Panc1 (cell line): ENCODE data around the gene SASH3. TPM values are rescaled to one million over a fixed set of nuclear protein-coding genes. Genes with fewer than 3 reads are reported as not detected.

Source experiments
- ATAC-seq: fragments of 200-7000 bp; cut with Tn5 transposase; 2 replicates; pipeline ENCODE4 v1.9.1; 2020; ENCODE audit warnings: mild to moderate bottlenecking, moderate library complexity
- BruUV-seq: library from RNA; stranded (reverse); fragments of 400-500 nt; replicated peaks from 2 replicates; lab custom pipeline; 2021; lab: Mats Ljungman, UMichigan
- CTCF ChIA-PET: fragments of 300-600 bp; sonication (Branson Sonifier 250); formaldehyde crosslinking; loops from one replicate; lab custom pipeline; 2022; ENCODE audit warnings: antibody characterized with exemption; lab: Charles Lee
- POLR2A ChIA-PET: fragments of 300-600 bp; sonication (Branson Sonifier 250); formaldehyde crosslinking; loops from one replicate; lab custom pipeline; 2022; ENCODE audit warnings: antibody characterized with exemption; lab: Charles Lee
- DNase-seq: peaks from one replicate; pipeline ENCODE4 v3.0.0-alpha.2; 2010; ENCODE audit warnings: low read depth, low spot score
- H3K27ac ChIP-seq: 2 replicates; pipeline ENCODE4 v1.5.1; 2011; ENCODE audit warnings: mild to moderate bottlenecking, low read length, inconsistent platforms
- H3K27me3 ChIP-seq: fragments of 200-500 bp; sonication (Bioruptor generic); 2 replicates; pipeline ENCODE4 v1.6.0; 2014; ENCODE audit warnings: low read length, inconsistent platforms; ENCODE audit not compliant: control insufficient read depth, insufficient read depth
- H3K36me3 ChIP-seq: fragments of 200-500 bp; sonication (Bioruptor generic); 2 replicates; pipeline ENCODE4 v1.5.1; 2014; ENCODE audit warnings: inconsistent platforms, mild to moderate bottlenecking, low read length, moderate library complexity; ENCODE audit not compliant: control insufficient read depth, insufficient read depth
- H3K4me1 ChIP-seq: 2 replicates; pipeline ENCODE4 v1.5.1; 2011; ENCODE audit warnings: inconsistent platforms, mild to moderate bottlenecking, low read length, moderate library complexity; ENCODE audit not compliant: control insufficient read depth, insufficient read depth
- H3K4me3 ChIP-seq, 2 experiments: 2 replicates each; pipeline ENCODE4 v1.5.1; 2011 to 2012; ENCODE audit warnings: low read depth in 2 of 2, low read length in 2 of 2, mild to moderate bottlenecking in 2 of 2, inconsistent platforms in 1 of 2, moderate library complexity in 1 of 2
- H3K9me3 ChIP-seq: fragments of 200-500 bp; sonication (Bioruptor generic); 2 replicates; pipeline ENCODE4 v1.5.1; 2014; ENCODE audit warnings: low read depth, mild to moderate bottlenecking, inconsistent platforms, low read length, moderate library complexity; ENCODE audit not compliant: control insufficient read depth, insufficient read depth
- POLR2AphosphoS5 ChIP-seq: IDR thresholded peaks from 2 replicates; pipeline ENCODE4 v1.6.1; 2012; ENCODE audit warnings: mild to moderate bottlenecking, low read depth, low read length, moderate library complexity
- SIN3A ChIP-seq: IDR thresholded peaks from 2 replicates; pipeline ENCODE4 v1.6.1; 2012; ENCODE audit warnings: low read depth, mild to moderate bottlenecking, low read length, moderate library complexity, borderline replicate concordance; ENCODE audit not compliant: insufficient read depth
- TCF7L2 ChIP-seq: IDR thresholded peaks from 2 replicates; pipeline ENCODE4 v1.6.1; 2011; ENCODE audit warnings: mild to moderate bottlenecking, low read depth, low read length, inconsistent platforms
- in situ Hi-C: cut with HindIII; loops from 2 replicates; pipeline ENCODE4 v1.10.0; 2016; ENCODE audit warnings: low sequenced_read_pairs, low pct_unique_long_range_greater_than_20kb
- intact Hi-C: fragments of 100-400 bp; cut with micrococcal nuclease; formaldehyde crosslinking; loops from one replicate; pipeline ENCODE4 v1.10.0; 2022; ENCODE audit not compliant: unreplicated experiment
- total RNA-seq: library from RNA; stranded (reverse); gene quantifications from one replicate; pipeline ENCODE4 v1.2.1, GENCODE V29; 2021; ENCODE audit not compliant: unreplicated experiment
- TF ChIP-seq, protein P1 (sequence below), 2 experiments: IDR thresholded peaks; 2 replicates each; pipeline ENCODE4 v1.6.1; 2011 to 2012; ENCODE audit warnings: low read depth in 2 of 2, control low read depth in 1 of 2, low read length in 1 of 2, mild to moderate bottlenecking in 1 of 2, moderate library complexity in 1 of 2; ENCODE audit not compliant: insufficient read depth in 1 of 2
- TF ChIP-seq, protein P2 (sequence below): fragments of 450-650 bp; IDR thresholded peaks from 2 replicates; pipeline ENCODE4 v1.5.1; 2017; ENCODE audit warnings: mild to moderate bottlenecking

Gene SASH3
- total RNA-seq, 1 experiment from 2014 or later: 0.33 TPM

DNA sequence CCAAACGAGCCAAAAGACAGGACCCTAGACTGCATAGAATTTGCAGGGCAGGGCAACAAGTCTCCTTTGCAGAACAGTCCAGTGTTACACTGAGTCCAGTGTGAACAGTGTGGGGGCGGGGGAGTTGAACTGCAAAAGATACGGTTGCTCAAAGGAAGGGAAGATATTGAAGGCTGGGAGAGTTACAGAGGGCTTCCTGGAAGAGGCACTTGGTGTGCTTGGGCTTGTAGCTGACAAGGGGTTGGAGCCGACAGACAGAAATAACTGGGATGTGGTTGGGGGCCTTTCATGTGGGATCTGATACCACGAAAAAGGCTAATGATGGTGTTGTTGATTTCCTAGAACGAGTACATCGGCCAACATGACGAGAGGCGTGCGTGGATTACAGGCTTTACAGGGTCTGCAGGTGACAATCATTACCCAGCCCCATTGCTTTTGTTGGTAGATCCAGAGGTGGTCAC lies 34.9 kb upstream of the SASH3 start:
- Histone ChIP-seq H3K9me3 (no peaks in the 10 kb centered on the region), H3K36me3 (no peaks in the 10 kb centered on the region), H3K4me3 (no peak overlapping the region), H3K4me1 (no peaks in the 10 kb centered on the region), H3K27me3 (peaks cover 3% of the 10 kb centered on the region; the same call in 1 of the 2 replicates), H3K27ac (no peak overlapping the region)
- intact Hi-C loops (no loop called here), in situ Hi-C loops (no loop called here)
- ChIA-PET POLR2A (no interaction called here), CTCF (no interaction called here)
- DNase-seq: no peak
- no TSS peak for BruUV-seq
- TF ChIP-seq, protein P1, sequence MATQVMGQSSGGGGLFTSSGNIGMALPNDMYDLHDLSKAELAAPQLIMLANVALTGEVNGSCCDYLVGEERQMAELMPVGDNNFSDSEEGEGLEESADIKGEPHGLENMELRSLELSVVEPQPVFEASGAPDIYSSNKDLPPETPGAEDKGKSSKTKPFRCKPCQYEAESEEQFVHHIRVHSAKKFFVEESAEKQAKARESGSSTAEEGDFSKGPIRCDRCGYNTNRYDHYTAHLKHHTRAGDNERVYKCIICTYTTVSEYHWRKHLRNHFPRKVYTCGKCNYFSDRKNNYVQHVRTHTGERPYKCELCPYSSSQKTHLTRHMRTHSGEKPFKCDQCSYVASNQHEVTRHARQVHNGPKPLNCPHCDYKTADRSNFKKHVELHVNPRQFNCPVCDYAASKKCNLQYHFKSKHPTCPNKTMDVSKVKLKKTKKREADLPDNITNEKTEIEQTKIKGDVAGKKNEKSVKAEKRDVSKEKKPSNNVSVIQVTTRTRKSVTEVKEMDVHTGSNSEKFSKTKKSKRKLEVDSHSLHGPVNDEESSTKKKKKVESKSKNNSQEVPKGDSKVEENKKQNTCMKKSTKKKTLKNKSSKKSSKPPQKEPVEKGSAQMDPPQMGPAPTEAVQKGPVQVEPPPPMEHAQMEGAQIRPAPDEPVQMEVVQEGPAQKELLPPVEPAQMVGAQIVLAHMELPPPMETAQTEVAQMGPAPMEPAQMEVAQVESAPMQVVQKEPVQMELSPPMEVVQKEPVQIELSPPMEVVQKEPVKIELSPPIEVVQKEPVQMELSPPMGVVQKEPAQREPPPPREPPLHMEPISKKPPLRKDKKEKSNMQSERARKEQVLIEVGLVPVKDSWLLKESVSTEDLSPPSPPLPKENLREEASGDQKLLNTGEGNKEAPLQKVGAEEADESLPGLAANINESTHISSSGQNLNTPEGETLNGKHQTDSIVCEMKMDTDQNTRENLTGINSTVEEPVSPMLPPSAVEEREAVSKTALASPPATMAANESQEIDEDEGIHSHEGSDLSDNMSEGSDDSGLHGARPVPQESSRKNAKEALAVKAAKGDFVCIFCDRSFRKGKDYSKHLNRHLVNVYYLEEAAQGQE (IDR thresholded peaks at IDR 0.05; ENCODE audit: insufficient read depth in 1 of 2, low read depth in 2 of 2, low read length in 1 of 2): no peak
- TF ChIP-seq SIN3A (no peak), TCF7L2 (no peak), POLR2AphosphoS5 (no peak)
- TF ChIP-seq, protein P2, sequence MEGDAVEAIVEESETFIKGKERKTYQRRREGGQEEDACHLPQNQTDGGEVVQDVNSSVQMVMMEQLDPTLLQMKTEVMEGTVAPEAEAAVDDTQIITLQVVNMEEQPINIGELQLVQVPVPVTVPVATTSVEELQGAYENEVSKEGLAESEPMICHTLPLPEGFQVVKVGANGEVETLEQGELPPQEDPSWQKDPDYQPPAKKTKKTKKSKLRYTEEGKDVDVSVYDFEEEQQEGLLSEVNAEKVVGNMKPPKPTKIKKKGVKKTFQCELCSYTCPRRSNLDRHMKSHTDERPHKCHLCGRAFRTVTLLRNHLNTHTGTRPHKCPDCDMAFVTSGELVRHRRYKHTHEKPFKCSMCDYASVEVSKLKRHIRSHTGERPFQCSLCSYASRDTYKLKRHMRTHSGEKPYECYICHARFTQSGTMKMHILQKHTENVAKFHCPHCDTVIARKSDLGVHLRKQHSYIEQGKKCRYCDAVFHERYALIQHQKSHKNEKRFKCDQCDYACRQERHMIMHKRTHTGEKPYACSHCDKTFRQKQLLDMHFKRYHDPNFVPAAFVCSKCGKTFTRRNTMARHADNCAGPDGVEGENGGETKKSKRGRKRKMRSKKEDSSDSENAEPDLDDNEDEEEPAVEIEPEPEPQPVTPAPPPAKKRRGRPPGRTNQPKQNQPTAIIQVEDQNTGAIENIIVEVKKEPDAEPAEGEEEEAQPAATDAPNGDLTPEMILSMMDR: no peak
- no peak for ATAC-seq

DNA sequence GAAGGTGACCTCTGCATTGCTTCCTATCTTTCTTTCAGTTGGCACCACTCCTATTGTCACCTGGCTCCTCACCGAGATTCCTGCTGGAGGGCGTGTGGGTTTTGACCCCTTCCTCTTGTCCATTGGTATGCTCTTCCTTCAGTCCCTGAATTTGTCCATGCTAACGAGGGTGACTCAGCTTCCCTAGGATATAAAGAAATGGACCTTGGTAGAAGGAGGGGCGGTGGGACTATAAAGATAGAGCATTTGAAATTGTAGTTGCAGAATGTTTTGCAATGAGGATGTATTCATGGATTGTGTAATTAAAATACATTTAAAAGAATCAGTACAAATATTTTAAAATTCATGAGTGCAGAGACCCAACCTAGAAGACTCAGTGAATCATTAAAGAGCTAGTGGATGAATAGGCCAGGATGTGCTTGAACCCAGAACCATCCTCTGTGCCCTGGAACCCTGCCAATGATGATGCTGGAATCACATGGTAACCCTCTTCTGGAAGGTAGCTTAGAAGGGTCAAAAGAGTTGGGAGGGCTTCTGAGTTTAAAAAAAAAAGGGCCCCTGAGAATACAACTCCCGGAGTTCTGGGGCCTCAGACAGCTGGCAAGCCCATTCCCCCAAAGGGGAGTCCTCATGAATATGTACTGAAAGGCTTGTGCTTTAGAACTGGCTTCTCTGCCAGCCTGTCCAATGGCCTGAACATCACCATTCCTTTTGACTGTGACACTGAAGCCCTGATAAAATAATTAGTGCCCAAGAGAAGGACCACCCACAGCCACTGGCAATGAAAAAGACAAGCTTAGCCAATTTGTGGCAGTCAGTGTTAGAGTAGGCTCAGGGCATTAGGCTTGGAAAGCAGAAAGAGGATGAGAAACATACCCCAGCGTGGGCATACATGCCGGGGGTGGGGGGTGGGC lies 32.9 kb upstream of the SASH3 start:
- intact Hi-C loops (no loop called here), in situ Hi-C loops (no loop called here)
- Histone ChIP-seq H3K9me3 (no peaks in the 10 kb centered on the region), H3K4me1 (no peaks in the 10 kb centered on the region), H3K4me3 (no peak overlapping the region), H3K36me3 (no peaks in the 10 kb centered on the region), H3K27me3 (peaks cover 3% of the 10 kb centered on the region; the same call in 1 of the 2 replicates), H3K27ac (no peak overlapping the region)
- POLR2A ChIA-PET: interaction anchor here (0.6 kb wide), 1 partner anchor 132 kb away, joined by 3 read pairs; no protein-coding TSS in a partner anchor
- TF ChIP-seq POLR2AphosphoS5 (no peak), TCF7L2 (no peak), SIN3A (no peak)
- TF ChIP-seq, protein P1 (IDR thresholded peaks at IDR 0.05; ENCODE audit: insufficient read depth in 1 of 2, low read depth in 2 of 2, low read length in 1 of 2): no peak
- TF ChIP-seq, protein P2: no peak
- CTCF ChIA-PET: no interaction called here
- ATAC-seq (no peak), DNase-seq (no peak)
- BruUV-seq: no TSS peak
